ENCODE results near the gene HPX.

HPX gene

GRCh38 chr11:6458352-6459098 is 17.7 kb upstream of the HPX start:
- Histone ChIP-seq H3K4me1 (ENCODE audit: control insufficient read depth, insufficient read depth, low read length) (no peaks in the 10 kb centered on the region), H3K4me3 (ENCODE audit: low read depth, low read length) (no peak overlapping the region), H3K27me3 (ENCODE audit: control insufficient read depth, insufficient read depth, low read length) (no peaks in the 10 kb centered on the region), H3K9ac (ENCODE audit: low read depth, low read length) (no peak overlapping the region), H3K36me3 (ENCODE audit: control insufficient read depth, insufficient read depth, low read length) (peaks cover 24% of the 10 kb centered on the region), H3K9me3 (ENCODE audit: control insufficient read depth, insufficient read depth, low read length) (no peaks in the 10 kb centered on the region)

GRCh38 chr11:6457581-6458320 is 17.0 kb upstream of the HPX start:
- Histone ChIP-seq H3K9me3 (ENCODE audit: control insufficient read depth, insufficient read depth, low read length) (no peaks in the 10 kb centered on the region), H3K27me3 (ENCODE audit: control insufficient read depth, insufficient read depth, low read length) (no peaks in the 10 kb centered on the region), H3K4me3 (ENCODE audit: low read depth, low read length) (no peak overlapping the region), H3K9ac (ENCODE audit: low read depth, low read length) (no peak overlapping the region), H3K36me3 (ENCODE audit: control insufficient read depth, insufficient read depth, low read length) (peaks cover 24% of the 10 kb centered on the region), H3K4me1 (ENCODE audit: control insufficient read depth, insufficient read depth, low read length) (no peaks in the 10 kb centered on the region)

- H3K36me3 ChIP-seq (ENCODE audit: control insufficient read depth, insufficient read depth, low read length): peaks cover 24% of the 10 kb centered on the region
- H3K4me1 ChIP-seq (ENCODE audit: control insufficient read depth, insufficient read depth, low read length): no peaks in the 10 kb centered on the region
- H3K27me3 ChIP-seq (ENCODE audit: control insufficient read depth, insufficient read depth, low read length): no peaks in the 10 kb centered on the region
- no peak overlapping the region for H3K9ac ChIP-seq (ENCODE audit: low read depth, low read length)
- no peak overlapping the region for H3K4me3 ChIP-seq (ENCODE audit: low read depth, low read length)
- no peaks in the 10 kb centered on the region for H3K9me3 ChIP-seq (ENCODE audit: control insufficient read depth, insufficient read depth, low read length)
These were observed 15.7 kb upstream of the HPX start for GRCh38 chr11:6456361-6457073.

GRCh38 chr11:6455070-6455469 is 14.3 kb upstream of the HPX start:
- H3K9me3 ChIP-seq (ENCODE audit: control insufficient read depth, insufficient read depth, low read length): no peaks in the 10 kb centered on the region
- no peak overlapping the region for H3K9ac ChIP-seq (ENCODE audit: low read depth, low read length)
- H3K4me3 ChIP-seq (ENCODE audit: low read depth, low read length): no peak overlapping the region
- H3K27me3 ChIP-seq (ENCODE audit: control insufficient read depth, insufficient read depth, low read length): no peaks in the 10 kb centered on the region
- no peaks in the 10 kb centered on the region for H3K4me1 ChIP-seq (ENCODE audit: control insufficient read depth, insufficient read depth, low read length)
- peaks cover 30% of the 10 kb centered on the region for H3K36me3 ChIP-seq (ENCODE audit: control insufficient read depth, insufficient read depth, low read length)

GRCh38 chr11:6453152-6453551 is 12.4 kb upstream of the HPX start:
- Histone ChIP-seq H3K36me3 (ENCODE audit: control insufficient read depth, insufficient read depth, low read length) (peaks cover 35% of the 10 kb centered on the region), H3K4me1 (ENCODE audit: control insufficient read depth, insufficient read depth, low read length) (no peaks in the 10 kb centered on the region), H3K27me3 (ENCODE audit: control insufficient read depth, insufficient read depth, low read length) (no peaks in the 10 kb centered on the region), H3K9ac (ENCODE audit: low read depth, low read length) (no peak overlapping the region), H3K9me3 (ENCODE audit: control insufficient read depth, insufficient read depth, low read length) (no peaks in the 10 kb centered on the region), H3K4me3 (ENCODE audit: low read depth, low read length) (no peak overlapping the region)

GRCh38 chr11:6452219-6452618 is 11.4 kb upstream of the HPX start:
- no peaks in the 10 kb centered on the region for H3K9me3 ChIP-seq (ENCODE audit: control insufficient read depth, insufficient read depth, low read length)
- H3K27me3 ChIP-seq (ENCODE audit: control insufficient read depth, insufficient read depth, low read length): no peaks in the 10 kb centered on the region
- H3K4me3 ChIP-seq (ENCODE audit: low read depth, low read length): no peak overlapping the region
- H3K4me1 ChIP-seq (ENCODE audit: control insufficient read depth, insufficient read depth, low read length): no peaks in the 10 kb centered on the region
- H3K9ac ChIP-seq (ENCODE audit: low read depth, low read length): no peak overlapping the region
- H3K36me3 ChIP-seq (ENCODE audit: control insufficient read depth, insufficient read depth, low read length): peaks cover 29% of the 10 kb centered on the region

- Histone ChIP-seq H3K36me3 (ENCODE audit: control insufficient read depth, insufficient read depth, low read length) (peaks cover 11% of the 10 kb centered on the region), H3K9ac (ENCODE audit: low read depth, low read length) (no peak overlapping the region), H3K4me3 (ENCODE audit: low read depth, low read length) (no peak overlapping the region), H3K4me1 (ENCODE audit: control insufficient read depth, insufficient read depth, low read length) (no peaks in the 10 kb centered on the region), H3K9me3 (ENCODE audit: control insufficient read depth, insufficient read depth, low read length) (no peaks in the 10 kb centered on the region), H3K27me3 (ENCODE audit: control insufficient read depth, insufficient read depth, low read length) (no peaks in the 10 kb centered on the region)
These were observed 7.8 kb upstream of the HPX start for GRCh38 chr11:6448574-6448973.

GRCh38 chr11:6443269-6444003 is 2.6 kb upstream of the HPX start:
- Histone ChIP-seq H3K9me3 (ENCODE audit: control insufficient read depth, insufficient read depth, low read length) (no peaks in the 10 kb centered on the region), H3K27me3 (ENCODE audit: control insufficient read depth, insufficient read depth, low read length) (no peaks in the 10 kb centered on the region), H3K9ac (ENCODE audit: low read depth, low read length) (no peak overlapping the region), H3K4me1 (ENCODE audit: control insufficient read depth, insufficient read depth, low read length) (peaks cover 2% of the 10 kb centered on the region), H3K36me3 (ENCODE audit: control insufficient read depth, insufficient read depth, low read length) (no peaks in the 10 kb centered on the region), H3K4me3 (ENCODE audit: low read depth, low read length) (no peak overlapping the region)

- H3K9ac ChIP-seq (ENCODE audit: low read depth, low read length): no peak overlapping the region
- no peaks in the 10 kb centered on the region for H3K27me3 ChIP-seq (ENCODE audit: control insufficient read depth, insufficient read depth, low read length)
- H3K9me3 ChIP-seq (ENCODE audit: control insufficient read depth, insufficient read depth, low read length): no peaks in the 10 kb centered on the region
- H3K4me1 ChIP-seq (ENCODE audit: control insufficient read depth, insufficient read depth, low read length): peaks cover 2% of the 10 kb centered on the region
- H3K4me3 ChIP-seq (ENCODE audit: low read depth, low read length): no peak overlapping the region
- no peaks in the 10 kb centered on the region for H3K36me3 ChIP-seq (ENCODE audit: control insufficient read depth, insufficient read depth, low read length)
These were observed 1.7 kb upstream of the HPX start for GRCh38 chr11:6442441-6442840.

- Histone ChIP-seq H3K4me3 (ENCODE audit: low read depth, low read length) (no peak overlapping the region), H3K36me3 (ENCODE audit: control insufficient read depth, insufficient read depth, low read length) (no peaks in the 10 kb centered on the region), H3K27me3 (ENCODE audit: control insufficient read depth, insufficient read depth, low read length) (no peaks in the 10 kb centered on the region), H3K9ac (ENCODE audit: low read depth, low read length) (no peak overlapping the region), H3K9me3 (ENCODE audit: control insufficient read depth, insufficient read depth, low read length) (no peaks in the 10 kb centered on the region), H3K4me1 (ENCODE audit: control insufficient read depth, insufficient read depth, low read length) (peaks cover 2% of the 10 kb centered on the region)
These were observed 1.7 kb downstream of the HPX start for GRCh38 chr11:6438979-6439571.

- Histone ChIP-seq H3K4me3 (ENCODE audit: low read depth, low read length) (no peak overlapping the region), H3K4me1 (ENCODE audit: control insufficient read depth, insufficient read depth, low read length) (peaks cover 2% of the 10 kb centered on the region), H3K9me3 (ENCODE audit: control insufficient read depth, insufficient read depth, low read length) (no peaks in the 10 kb centered on the region), H3K9ac (ENCODE audit: low read depth, low read length) (no peak overlapping the region), H3K27me3 (ENCODE audit: control insufficient read depth, insufficient read depth, low read length) (no peaks in the 10 kb centered on the region), H3K36me3 (ENCODE audit: control insufficient read depth, insufficient read depth, low read length) (no peaks in the 10 kb centered on the region)
These were observed 2.8 kb downstream of the HPX start for GRCh38 chr11:6437993-6438392.
